Measurements from ENCODE around the gene EML2. TPM values are rescaled to one million over a fixed set of nuclear protein-coding genes. Genes with fewer than 3 reads are reported as not detected.

EML2 gene
- total RNA-seq, 1 experiment from 2014 or later = 32.7 TPM

- ChIA-PET POLR2A (no interaction called here), CTCF (no interaction called here)
- H3K36me3 ChIP-seq (ENCODE audit: control insufficient read depth, insufficient read depth, low read length) = no peaks in the 10 kb centered on the region
- H3K4me3 ChIP-seq (ENCODE audit: low read depth in 2 of 2, low read length in 2 of 2) = peak overlapping the region; percentile 82 to 88
- H3K27me3 ChIP-seq (ENCODE audit: control insufficient read depth, insufficient read depth, low read length) = no peaks in the 10 kb centered on the region
- DNase-seq (ENCODE audit: low read depth, low spot score) (no peak), ATAC-seq (no peak)
- no peaks in the 10 kb centered on the region for H3K9me3 ChIP-seq (ENCODE audit: control insufficient read depth, insufficient read depth, low read depth, low read length)
- in situ Hi-C loops (cut with HindIII; ENCODE audit: low pct_unique_long_range_greater_than_20kb, low sequenced_read_pairs) (no loop called here), intact Hi-C loops (cut with micrococcal nuclease; ENCODE audit: unreplicated experiment) (no loop called here)
- no peak for TF ChIP-seq TCF7L2 (IDR thresholded peaks at IDR 0.05; ENCODE audit: low read depth, low read length)
- no peak for TF ChIP-seq SIN3A (IDR thresholded peaks at IDR 0.05; ENCODE audit: borderline replicate concordance, insufficient read depth, low read depth, low read length)
- TF ChIP-seq REST (IDR thresholded peaks at IDR 0.05; ENCODE audit: insufficient read depth in 1 of 2, low read depth in 2 of 2, low read length in 1 of 2) = no peak
- TF ChIP-seq POLR2AphosphoS5 (IDR thresholded peaks at IDR 0.05; ENCODE audit: low read depth, low read length) = no peak
- TF ChIP-seq CTCF (IDR thresholded peaks at IDR 0.05) = no peak
- peaks cover 13% of the 10 kb centered on the region for H3K4me1 ChIP-seq (ENCODE audit: control insufficient read depth, insufficient read depth, low read length)
- peak overlapping the region; percentile 94 for H3K27ac ChIP-seq (ENCODE audit: low read length)
- TSS peak; percentile 78 for BruUV-seq (replicated peaks)
These were observed 54.0 kb downstream of the EML2 start for GRCh38 chr19:45585158-45585577.

GRCh38 chr19:45584332-45585157 is 54.7 kb downstream of the EML2 start, which contains the start of gene OPA3:
Gene OPA3 (minus strand): TSS chr19:45584802. CDS start chr19:45584764, 38 bp downstream.
- DNase-seq (ENCODE audit: low read depth, low spot score) (peak; percentile 95), ATAC-seq (peak; percentile 95)
- Histone ChIP-seq H3K9me3 (ENCODE audit: control insufficient read depth, insufficient read depth, low read depth, low read length) (no peaks in the 10 kb centered on the region), H3K36me3 (ENCODE audit: control insufficient read depth, insufficient read depth, low read length) (no peaks in the 10 kb centered on the region), H3K4me1 (ENCODE audit: control insufficient read depth, insufficient read depth, low read length) (peaks cover 13% of the 10 kb centered on the region), H3K4me3 (ENCODE audit: low read depth in 2 of 2, low read length in 2 of 2) (peak within 1 kb of the TSS; percentile 88 to 97), H3K27me3 (ENCODE audit: control insufficient read depth, insufficient read depth, low read length) (no peaks in the 10 kb centered on the region), H3K27ac (ENCODE audit: low read length) (peak within 1 kb of the TSS; percentile 98)
- BruUV-seq (replicated peaks) = no TSS peak
- CTCF ChIA-PET = interaction anchor here (0.7 kb wide), 1 partner anchor 58 kb away, joined by 4 read pairs; no protein-coding TSS in a partner anchor
- TF ChIP-seq POLR2AphosphoS5 (IDR thresholded peaks at IDR 0.05; ENCODE audit: low read depth, low read length) (peak; percentile 73), REST (IDR thresholded peaks at IDR 0.05; ENCODE audit: insufficient read depth in 1 of 2, low read depth in 2 of 2, low read length in 1 of 2) (peak in 1 of 2 experiments; percentile 16; a peak in 1 of 4 replicates), SIN3A (IDR thresholded peaks at IDR 0.05; ENCODE audit: borderline replicate concordance, insufficient read depth, low read depth, low read length) (0 out of 2 replicates have a peak, but pooled peaks have one; percentile 21), CTCF (IDR thresholded peaks at IDR 0.05) (no peak), TCF7L2 (IDR thresholded peaks at IDR 0.05; ENCODE audit: low read depth, low read length) (peak; percentile 96)
- intact Hi-C loops (cut with micrococcal nuclease; ENCODE audit: unreplicated experiment) (no loop called here), in situ Hi-C loops (cut with HindIII; ENCODE audit: low pct_unique_long_range_greater_than_20kb, low sequenced_read_pairs) (no loop called here)
- POLR2A ChIA-PET = interaction anchor here (0.6 kb wide), 1 partner anchor 48 kb away, joined by 4 read pairs; no protein-coding TSS in a partner anchor

Data from Panc1 (cell line).